HG03354 (cell line): Measurements from ENCODE around the gene LIPT2.

Experiments
- ATAC-seq: cut with Tn5 transposase; IDR thresholded peaks from one replicate; pipeline ENCODE4 v1.9.1; 2021; ENCODE audit warnings: mild to moderate bottlenecking; ENCODE audit not compliant: unreplicated experiment, poor library complexity, severe bottlenecking

LIPT2 gene

GRCh38 chr11:74443071-74443864 lies 50.3 kb downstream of the LIPT2 start:
- ATAC-seq: no peak

GRCh38 chr11:74442636-74443035 lies 50.9 kb downstream of the LIPT2 start:
- ATAC-seq: no peak
